Measurements from ENCODE around the gene GLA.

Gene GLA

GRCh38 chrX:101395789-101396188 is 11.9 kb downstream of the GLA start:
- DNase-seq: no peak

DNA sequence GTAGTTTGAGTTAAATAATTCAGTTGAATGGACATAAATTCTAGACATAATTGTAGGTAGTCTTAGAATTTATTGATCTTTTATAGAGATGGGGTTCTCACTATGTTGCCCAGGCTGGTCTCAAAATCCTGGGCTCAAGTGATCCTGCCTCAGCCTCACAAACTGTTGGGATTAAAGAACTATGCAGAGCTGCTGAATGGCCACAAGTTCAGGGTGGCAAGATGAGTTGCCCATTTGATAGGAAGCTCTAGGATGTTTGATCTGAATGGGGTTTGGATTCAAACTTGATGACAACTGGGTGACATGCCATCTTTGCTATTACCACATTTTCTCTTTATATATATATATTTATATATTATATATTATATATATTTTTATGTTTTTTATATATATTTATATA is 13.4 kb downstream of the GLA start:
- DNase-seq: no peak

DNA sequence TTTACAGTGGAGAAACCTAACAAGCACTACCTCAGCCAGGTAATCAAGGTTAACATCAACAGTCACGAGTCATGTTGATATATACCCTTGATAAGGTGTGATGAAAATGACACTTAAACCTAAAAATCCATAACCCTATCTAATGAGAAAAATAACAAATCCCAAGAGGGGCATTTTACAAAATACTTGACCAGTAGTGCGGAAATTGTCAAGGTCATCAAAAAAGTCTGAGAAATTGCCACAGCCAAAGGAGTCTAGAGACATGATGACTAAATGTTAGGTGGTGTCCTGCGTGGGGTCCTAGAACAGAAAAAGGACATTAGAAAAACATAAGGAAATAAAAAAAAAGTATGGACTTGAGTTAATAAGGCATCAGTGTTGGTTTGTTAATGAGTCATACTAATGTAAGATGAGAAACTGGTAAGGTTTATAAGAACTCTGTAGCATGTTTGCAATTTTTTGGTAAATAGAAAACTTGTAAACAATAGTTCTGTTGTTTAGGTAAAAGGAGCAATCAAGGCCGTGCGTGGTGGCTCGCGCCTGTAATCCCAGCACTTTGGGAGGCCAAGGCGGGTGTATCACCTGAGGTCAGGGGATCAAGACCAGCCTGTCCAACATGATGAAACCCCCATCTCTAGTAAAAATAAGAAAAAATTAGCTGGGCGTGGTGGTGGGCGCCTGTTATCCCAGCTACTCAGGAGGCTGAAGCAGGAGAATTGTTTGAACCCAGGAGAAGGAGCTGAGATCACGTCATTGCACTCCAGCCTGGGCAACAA is 14.0 kb downstream of the GLA start:
- DNase-seq: no peak

DNA sequence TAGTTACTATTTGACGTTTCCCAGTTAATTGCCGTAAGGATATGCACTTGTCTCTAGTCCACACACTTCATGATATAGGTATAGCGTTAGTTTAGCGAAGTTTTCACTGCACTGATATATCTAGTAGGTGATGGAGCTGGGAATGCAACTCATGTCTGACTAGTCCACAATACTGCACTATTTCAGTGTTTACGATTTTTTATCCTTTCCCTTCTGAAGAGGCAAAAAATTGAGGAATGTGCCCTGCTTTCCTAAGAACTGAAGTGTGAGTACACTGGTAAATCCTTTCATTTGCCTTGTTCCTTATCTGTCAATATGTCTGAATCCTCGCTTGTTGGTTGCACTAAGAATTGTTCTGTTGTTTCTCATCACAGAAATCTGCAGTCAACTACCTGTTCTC is 15.9 kb downstream of the GLA start:
- no peak for DNase-seq

DNA sequence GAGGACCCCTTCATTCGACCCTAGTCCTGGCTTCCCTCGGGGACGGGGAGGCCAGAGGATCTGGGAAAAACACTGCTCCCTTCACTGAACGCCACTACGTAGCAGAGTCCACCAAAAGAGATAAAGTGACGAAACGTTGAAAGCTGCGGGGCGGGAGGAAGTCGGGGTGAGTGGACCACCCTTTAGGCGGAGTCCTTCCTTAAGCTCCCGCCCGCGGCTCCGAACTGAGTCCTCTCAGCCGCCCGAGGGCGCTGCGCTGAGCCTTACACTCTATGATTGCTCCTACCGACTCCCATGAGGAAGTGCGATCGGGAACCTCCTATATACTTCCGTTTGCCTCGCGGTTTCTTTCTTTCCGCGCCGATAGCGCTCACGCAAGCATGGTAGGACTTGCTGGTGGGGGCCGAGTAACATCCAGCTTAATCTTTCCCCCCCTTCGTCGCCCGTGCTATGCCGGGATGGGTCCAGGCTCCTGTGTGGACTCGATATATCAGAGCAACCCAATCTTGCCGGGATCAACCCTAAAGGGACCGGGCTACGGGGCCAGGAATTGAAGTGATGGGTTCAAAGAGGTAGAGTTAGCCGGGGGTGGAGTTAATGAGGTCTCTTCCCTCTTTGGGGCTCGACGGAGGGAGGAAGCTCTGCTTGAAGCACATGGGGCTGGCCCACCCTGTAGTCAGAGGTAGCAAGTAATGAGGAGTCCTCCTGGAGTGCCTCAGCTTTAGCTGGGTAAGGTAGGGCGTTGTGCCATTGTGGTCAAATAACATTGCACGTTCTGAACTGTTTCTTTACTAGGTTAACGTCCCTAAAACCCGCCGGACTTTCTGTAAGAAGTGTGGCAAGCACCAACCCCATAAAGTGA is 16.8 kb downstream of the GLA start, which contains the start of gene RPL36A:
RPL36A (plus strand) TSS at position 348 of the 862 bp plus-strand sequence; CDS start at position 381, 33 bp downstream.
- DNase-seq: peak; percentile 44 to 63 (median 50)

- no peak for DNase-seq
These were observed 19.1 kb downstream of the GLA start for GRCh38 chrX:101388604-101389003.

- no peak for DNase-seq
These were observed 21.2 kb downstream of the GLA start for GRCh38 chrX:101386542-101386885.

GRCh38 chrX:101385795-101386541 is 21.8 kb downstream of the GLA start, which contains the start of gene BTK:
Gene BTK, minus strand, starts transcription at chrX:101386191. Its CDS starts 10,907 bp downstream, at chrX:101375284.
- no peak for DNase-seq

DNA sequence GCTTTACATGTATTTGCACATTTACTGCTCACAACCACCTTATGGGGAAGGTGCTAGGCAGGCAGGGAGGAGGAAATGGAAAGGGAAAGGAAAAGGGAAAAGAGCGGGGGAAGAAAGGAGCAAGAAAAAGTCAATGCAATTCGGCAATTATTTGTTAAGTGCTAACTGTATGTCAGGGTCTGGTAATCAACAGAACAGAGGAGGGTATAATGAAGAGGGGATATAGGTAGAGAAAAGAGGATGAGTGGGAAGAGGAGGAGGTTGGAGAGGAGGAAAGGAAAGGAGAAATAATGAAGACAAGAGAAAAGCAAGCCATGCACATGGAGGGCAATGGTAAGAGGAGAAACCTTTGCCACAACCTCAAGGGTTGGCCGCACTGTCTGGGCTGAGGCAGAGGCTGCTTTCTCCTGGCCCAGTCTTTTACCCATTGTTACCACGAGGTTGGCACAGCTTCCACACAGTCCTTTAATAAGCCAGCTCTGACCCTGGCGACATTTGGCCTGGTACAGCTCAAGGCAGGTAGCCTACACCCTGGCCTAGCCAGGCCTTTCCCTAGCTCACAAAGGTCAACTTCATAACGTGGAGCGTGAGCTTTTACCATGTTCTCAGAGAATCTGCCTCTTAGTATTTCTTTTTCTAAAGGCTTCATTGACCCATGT is 22.6 kb downstream of the GLA start:
- no peak for DNase-seq

GRCh38 chrX:101383679-101384205 is 24.0 kb downstream of the GLA start:
- DNase-seq: no peak

DNA sequence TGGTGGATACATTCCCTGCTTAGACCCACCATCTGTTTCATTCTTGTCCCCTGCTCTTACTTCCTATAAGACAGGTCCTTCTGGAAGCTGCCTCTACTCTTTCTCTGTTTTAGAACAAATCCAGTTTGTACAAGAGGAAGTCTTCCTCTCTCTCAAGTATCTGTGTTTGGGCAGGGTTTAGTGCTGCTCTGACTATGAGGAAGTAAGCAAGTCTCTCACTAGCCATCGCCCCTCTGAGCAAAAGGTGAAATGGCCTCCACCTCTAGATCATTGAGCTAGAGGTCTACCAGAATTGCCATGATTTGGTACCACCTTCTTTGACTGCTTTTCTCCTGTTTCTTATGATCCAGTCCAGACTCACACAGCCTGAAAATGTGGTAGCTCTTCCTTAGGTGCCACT is 30.2 kb downstream of the GLA start:
- no peak for DNase-seq

- no peak for DNase-seq
These were observed 36.7 kb downstream of the GLA start for GRCh38 chrX:101370888-101371504.

- DNase-seq: no peak
These were observed 38.0 kb downstream of the GLA start for GRCh38 chrX:101369687-101370086.

- no peak for DNase-seq
These were observed 38.9 kb downstream of the GLA start for GRCh38 chrX:101368800-101369199.

- no peak for DNase-seq
These were observed 42.4 kb downstream of the GLA start for GRCh38 chrX:101365301-101365795.

- DNase-seq: no peak
These were observed 45.0 kb downstream of the GLA start for GRCh38 chrX:101362757-101363156.

- DNase-seq: no peak
These were observed 45.6 kb downstream of the GLA start for GRCh38 chrX:101362116-101362515.

- no peak for DNase-seq
These were observed 47.3 kb downstream of the GLA start for GRCh38 chrX:101360390-101360789.

- DNase-seq: no peak
These were observed 47.8 kb downstream of the GLA start for GRCh38 chrX:101359966-101360365.

GRCh38 chrX:101357166-101357795 is 50.4 kb downstream of the GLA start:
- no peak for DNase-seq

DNA sequence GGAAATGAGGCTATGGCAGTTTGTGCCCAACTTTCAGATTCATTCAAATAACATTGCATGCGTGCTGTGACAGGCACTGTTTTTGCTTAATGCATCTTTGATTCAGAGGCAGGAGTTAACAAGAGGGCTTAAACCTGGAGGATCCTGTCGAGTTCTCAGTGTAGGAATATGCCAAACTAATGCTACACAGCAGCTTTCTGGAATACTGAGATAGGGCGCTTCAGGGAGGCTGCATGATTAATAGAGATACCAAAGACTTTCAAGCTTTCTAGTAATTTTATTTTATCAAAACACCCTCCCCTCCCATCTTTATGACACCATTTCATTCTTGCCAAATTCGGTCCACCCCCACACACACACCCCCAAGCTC is 58.5 kb downstream of the GLA start:
- no peak for DNase-seq

Measured in activated CD4-positive, CD25-positive, alpha-beta regulatory T cell (primary cell).